GM12878 (cell line): Measurements from ENCODE around the gene FOXJ1. TPM values are rescaled to one million over a fixed set of nuclear protein-coding genes. Genes with fewer than 3 reads are reported as not detected.
A peak's percentile ranks its signal among the peaks of the same experiment; 100 is the strongest.

Source experiments
- ATAC-seq: fragments of 200-7000 bp; cut with Tn5 transposase; 3 replicates; pipeline ENCODE4 v1.9.1; 2020; ENCODE audit warnings: mild to moderate bottlenecking, moderate library complexity
- BruUV-seq: library from RNA; stranded (reverse); fragments of 400-500 nt; replicated peaks from 2 replicates; lab custom pipeline; 2021; lab: Mats Ljungman, UMichigan
- CTCF ChIA-PET: fragments of 300-600 bp; sonication (Branson Sonifier 250); formaldehyde crosslinking; extraction: SDS; loops from one replicate; lab custom pipeline; 2021; ENCODE audit warnings: inconsistent platforms; lab: Yijun Ruan, JAX
- POLR2A ChIA-PET: fragments of 350-600 bp; formaldehyde crosslinking; extraction: SDS; loops from one replicate; lab custom pipeline; 2021; ENCODE audit warnings: inconsistent platforms; lab: Charles Lee
- RAD21 ChIA-PET: fragments of 300-600 bp; sonication (Branson Sonifier 250); formaldehyde crosslinking; loops from one replicate; lab custom pipeline; 2023; ENCODE audit warnings: antibody characterized with exemption; ENCODE audit not compliant: unreplicated experiment; lab: Charles Lee
- SMC1A ChIA-PET: fragments of 300-600 bp; sonication (Branson Sonifier 250); formaldehyde crosslinking; loops from one replicate; lab custom pipeline; 2023; ENCODE audit not compliant: unreplicated experiment, uncharacterized antibody; lab: Charles Lee
- DNase-seq: peaks from one replicate; pipeline ENCODE4 v3.0.0-alpha.2; 2011; ENCODE audit warnings: low read depth, low spot score
- FAIRE-seq: peaks from 3 replicates; lab custom pipeline; 2011; peaks lifted over from hg19 to GRCh38; lab: Jason Lieb, UNC
- H2AFZ ChIP-seq: 2 replicates; pipeline ENCODE4 v1.6.0; 2011; ENCODE audit warnings: low read depth, low read length, control low read depth; ENCODE audit not compliant: control insufficient read depth
- H3K27ac ChIP-seq: 2 replicates; pipeline ENCODE4 v1.5.1; 2011; ENCODE audit warnings: control low read depth; ENCODE audit not compliant: control insufficient read depth, insufficient read depth
- H3K27me3 ChIP-seq, 2 experiments: replicated peaks in 1 of 2; 2 replicates each; pipeline versions ENCODE4 v1.6.0 to v1.6.1; 2011; ENCODE audit warnings: low read length in 1 of 2; ENCODE audit not compliant: control insufficient read depth in 2 of 2, insufficient read depth in 2 of 2
- H3K36me3 ChIP-seq, 2 experiments: 2 replicates each; pipeline ENCODE4 v1.5.1; 2011; ENCODE audit warnings: low read length in 1 of 2; ENCODE audit not compliant: control insufficient read depth in 2 of 2, insufficient read depth in 2 of 2
- H3K4me1 ChIP-seq: 2 replicates; pipeline ENCODE4 v1.6.1; 2011; ENCODE audit warnings: mild to moderate bottlenecking, low read length, moderate library complexity, mixed read lengths; ENCODE audit not compliant: control insufficient read depth, insufficient read depth
- H3K4me2 ChIP-seq: 2 replicates; pipeline ENCODE4 v1.6.0; 2011; ENCODE audit warnings: control low read depth; ENCODE audit not compliant: control insufficient read depth, insufficient read depth
- H3K4me3 ChIP-seq: fragments of 200-600 bp; sonication (generic); 2 replicates; pipeline ENCODE4 v1.5.1; 2016
- H3K79me2 ChIP-seq: 2 replicates; pipeline ENCODE4 v1.6.0; 2011; ENCODE audit warnings: low read length; ENCODE audit not compliant: control insufficient read depth, insufficient read depth
- H3K9ac ChIP-seq: 2 replicates; pipeline ENCODE4 v1.8.0; 2011; ENCODE audit warnings: low read length, control low read depth, mixed read lengths; ENCODE audit not compliant: control insufficient read depth, insufficient read depth
- H3K9me3 ChIP-seq: replicated peaks from 3 replicates; pipeline ENCODE4 v1.5.1; 2011; ENCODE audit warnings: mild to moderate bottlenecking, low read length; ENCODE audit not compliant: control insufficient read depth, insufficient read depth
- H4K20me1 ChIP-seq: 2 replicates; pipeline ENCODE4 v1.6.0; 2011; ENCODE audit not compliant: control insufficient read depth, insufficient read depth
- CBX3 ChIP-seq: fragments of 200-600 bp; sonication (generic); IDR thresholded peaks from 2 replicates; pipeline ENCODE4 v1.6.1; 2016; ENCODE audit warnings: low read depth, borderline replicate concordance
- EED ChIP-seq: sonication (generic); IDR thresholded peaks from 2 replicates; pipeline ENCODE4 v1.6.1; 2016; ENCODE audit warnings: antibody characterized with exemption, low read depth
- EGR1 ChIP-seq, 2 experiments: IDR thresholded peaks; 1 replicate in 1 of 2; 2 replicates in 1 of 2; pipeline ENCODE4 v1.6.1; 2011 to 2012; ENCODE audit warnings: low read depth in 2 of 2, low read length in 2 of 2, borderline replicate concordance in 1 of 2, mild to moderate bottlenecking in 1 of 2, moderate library complexity in 1 of 2
- ESRRA ChIP-seq: IDR thresholded peaks from 2 replicates; pipeline ENCODE4 v1.6.1; 2012; ENCODE audit warnings: mild to moderate bottlenecking, low read length, improper control_type of control experiment
- TARDBP ChIP-seq: IDR thresholded peaks from 2 replicates; pipeline ENCODE4 v1.6.1; 2016; ENCODE audit warnings: borderline replicate concordance
- TCF12 ChIP-seq: IDR thresholded peaks from 2 replicates; pipeline ENCODE4 v1.6.1; 2011; ENCODE audit warnings: low read depth, mild to moderate bottlenecking, low read length
- WGBS: methylation state at CpG from one replicate; pipeline ENCODE4 v1.1.6; 2016; ENCODE audit warnings: low lambda C conversion rate; ENCODE audit not compliant: insufficient replicate concordance, insufficient coverage; ENCODE audit errors: missing lambda C conversion rate; 5-methylcytosine and 5-hydroxymethylcytosine counted together
- in situ Hi-C: fragments of 300-500 bp; cut with MboI; formaldehyde crosslinking; loops from 9 replicates; pipeline ENCODE4 v1.14.3; 2018; ENCODE audit warnings: mixed read lengths
- intact Hi-C: fragments of 100-400 bp; cut with micrococcal nuclease; formaldehyde crosslinking; loops from one replicate; pipeline ENCODE4 v1.14.2; 2022; ENCODE audit not compliant: unreplicated experiment
- polyA plus RNA-seq, 11 experiments: library from polyadenylated mRNA; depleted of rRNA in 4 of 11; unstranded in 6 of 11; stranded (reverse) in 5 of 11; fragments of >200 nt; fragmentation: Nextera tagmentation in 4 of 11; fragmentation: Illumina TruSeq in 1 of 11; extraction: Ambion mirVana in 4 of 11; extraction: Trizol in 1 of 11; gene quantifications; 1 replicate in 1 of 11; 2 replicates in 10 of 11; pipeline versions ENCODE4 v1.2.1 to v1.2.3, GENCODE V29; 2011 to 2016; ENCODE audit warnings: inconsistent platforms in 2 of 11, missing spikeins in 2 of 11, low read depth in 1 of 11
- total RNA-seq, 4 experiments: library from RNA; depleted of rRNA in 3 of 4; stranded (reverse); fragments of >200 nt in 3 of 4; fragmentation: Illumina TruSeq in 1 of 4; extraction: Trizol in 1 of 4; gene quantifications; 2 replicates each; pipeline versions ENCODE4 v1.2.1 to v1.2.3, GENCODE V29; 2013 to 2021
- TF ChIP-seq, protein P1 (sequence below): IDR thresholded peaks from 2 replicates; pipeline ENCODE4 v1.6.1; 2011; ENCODE audit warnings: borderline replicate concordance, low read depth, mild to moderate bottlenecking, moderate library complexity, mixed read lengths, low read length; ENCODE audit not compliant: insufficient read depth; ENCODE audit errors: extremely low read length
- TF ChIP-seq, protein P2 (sequence below): fragments of 450-650 bp; IDR thresholded peaks from 2 replicates; pipeline ENCODE4 v1.6.1; 2017; ENCODE audit warnings: mild to moderate bottlenecking, moderate library complexity

The FOXJ1 gene
- total and polyA plus RNA-seq, 10 of the 15 experiments (the other 5 are each of a cell fraction or from before 2014, with no cell fraction given): not detected

DNA sequence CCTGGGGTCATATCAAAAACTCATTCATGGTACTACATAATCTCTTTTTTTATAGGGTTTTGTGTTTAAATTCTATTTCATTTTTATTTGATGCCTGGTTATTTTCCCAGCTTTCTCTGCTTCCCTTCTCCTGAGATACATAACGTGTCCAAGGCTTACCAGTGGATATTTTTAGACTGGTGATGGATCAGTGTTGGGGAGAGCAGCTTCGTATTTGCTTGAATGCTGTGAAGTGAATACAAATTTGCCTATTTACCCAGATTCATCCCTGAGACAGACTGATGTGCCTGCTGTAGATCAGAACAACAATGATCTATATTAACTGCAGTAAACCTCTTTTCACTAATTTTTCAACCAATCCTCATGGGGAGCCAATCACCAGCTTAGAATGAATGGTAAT lies 43.2 kb upstream of the FOXJ1 start:
- in situ Hi-C loops (no loop called here), intact Hi-C loops (no loop called here)
- Histone ChIP-seq H2AFZ (peak overlapping the region; percentile 88), H3K9ac (no peak overlapping the region; the same call in 1 of the 2 replicates), H3K27me3 (no peaks in the 10 kb centered on the region), H3K4me2 (peak overlapping the region; percentile 100), H3K4me3 (no peak overlapping the region), H3K27ac (peak overlapping the region; percentile 93), H3K9me3 (no peaks in the 10 kb centered on the region), H3K4me1 (peaks cover 46% of the 10 kb centered on the region), H4K20me1 (no peaks in the 10 kb centered on the region), H3K36me3 (no peaks in the 10 kb centered on the region), H3K79me2 (no peaks in the 10 kb centered on the region)
- peak; percentile 56 for FAIRE-seq
- ATAC-seq: no peak
- DNase-seq: no peak
- RAD21 ChIA-PET: interaction anchor here (0.7 to 17.4 kb wide), 8 partner anchors 54 to 114 kb away, joined by 3 to 419 read pairs (median 16); partner anchors contain the start of gene UBALD2
- BruUV-seq: no TSS peak
- SMC1A ChIA-PET: interaction anchor here (0.8 to 12.7 kb wide), 15 partner anchors 8 to 95 kb away, joined by 3 to 152 read pairs (median 7); partner anchors contain the start of gene UBALD2
- 41% methylated on average over 2 of the region's 2 CpGs for WGBS
- TF ChIP-seq, protein P1, sequence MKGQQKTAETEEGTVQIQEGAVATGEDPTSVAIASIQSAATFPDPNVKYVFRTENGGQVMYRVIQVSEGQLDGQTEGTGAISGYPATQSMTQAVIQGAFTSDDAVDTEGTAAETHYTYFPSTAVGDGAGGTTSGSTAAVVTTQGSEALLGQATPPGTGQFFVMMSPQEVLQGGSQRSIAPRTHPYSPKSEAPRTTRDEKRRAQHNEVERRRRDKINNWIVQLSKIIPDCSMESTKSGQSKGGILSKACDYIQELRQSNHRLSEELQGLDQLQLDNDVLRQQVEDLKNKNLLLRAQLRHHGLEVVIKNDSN: no peak
- TF ChIP-seq ESRRA: no peak
- CTCF ChIA-PET: interaction anchor here (0.6 to 12.6 kb wide), 12 partner anchors 8 to 97 kb away, joined by 3 to 162 read pairs (median 12); partner anchors contain the start of gene UBALD2
- POLR2A ChIA-PET: interaction anchor here (0.6 to 16.8 kb wide), 3 partner anchors 49 to 578 kb away, joined by 4 to 427 read pairs (median 6); partner anchors contain the start of gene UBALD2

DNA sequence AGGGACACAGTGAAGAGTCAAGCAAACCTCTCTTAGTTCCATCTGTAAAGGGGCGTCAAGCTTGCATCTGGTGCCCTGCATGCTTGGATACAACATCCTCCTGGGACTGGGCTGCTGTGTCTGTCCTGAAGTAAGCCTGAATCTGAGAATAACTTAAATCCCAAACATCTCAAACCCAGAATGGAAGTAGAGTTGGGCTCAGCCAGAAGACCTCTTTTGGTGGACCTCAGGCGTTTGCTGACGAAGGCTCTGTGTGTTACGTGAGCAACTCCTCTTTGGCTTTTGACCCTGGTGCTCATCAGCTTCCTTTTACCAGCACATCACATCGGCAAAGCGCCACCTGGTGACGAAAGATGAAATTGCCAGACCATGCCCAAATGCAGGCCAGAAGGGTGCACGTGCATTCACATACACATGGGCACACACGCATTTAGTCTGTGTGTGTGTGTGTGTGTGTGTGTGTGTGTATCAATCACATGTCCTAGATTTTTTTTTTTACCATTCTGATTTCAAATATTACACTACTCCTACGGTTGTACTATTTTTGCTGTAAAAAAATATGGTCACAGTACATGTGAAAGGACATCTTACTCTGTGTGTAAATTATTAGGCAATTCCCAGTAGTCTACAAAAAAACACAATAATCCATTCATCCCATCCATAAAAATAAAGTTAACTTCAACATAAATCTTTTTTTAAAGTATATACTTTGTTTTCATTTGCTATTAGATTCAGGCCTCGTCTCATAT lies 41.1 kb upstream of the FOXJ1 start:
- no peak overlapping the region for H3K9ac ChIP-seq
- H3K9me3 ChIP-seq: no peaks in the 10 kb centered on the region; the same call in 2 of the 3 replicates
- ATAC-seq (peak; percentile 83), DNase-seq (peak; percentile 94), FAIRE-seq (peak; percentile 98)
- no TSS peak for BruUV-seq
- ChIA-PET CTCF (interaction anchor here (0.6 to 12.6 kb wide), 30 partner anchors 9 to 581 kb away, joined by 3 to 162 read pairs (median 5); partner anchors contain the start of gene UBALD2), SMC1A (interaction anchor here (0.6 to 12.7 kb wide), 17 partner anchors 8 to 97 kb away, joined by 3 to 152 read pairs (median 7); partner anchors contain the start of gene UBALD2), POLR2A (interaction anchor here (0.6 to 16.8 kb wide), 5 partner anchors 18 to 311 kb away, joined by 3 to 427 read pairs (median 6); partner anchors contain the start of gene UBALD2), RAD21 (interaction anchor here (0.6 to 17.4 kb wide), 10 partner anchors 10 to 171 kb away, joined by 3 to 419 read pairs (median 7); partner anchors contain the start of gene UBALD2)
- 19% methylated on average over 11 of the region's 11 CpGs for WGBS
- H3K27ac ChIP-seq: peak overlapping the region; percentile 24; the same call in 1 of the 2 replicates
- H3K79me2 ChIP-seq: no peaks in the 10 kb centered on the region
- no peaks in the 10 kb centered on the region for H3K36me3 ChIP-seq
- intact Hi-C loops: loop anchor here (1.0 kb wide), 2 partner anchors 61 to 97 kb away; no protein-coding TSS in a partner anchor
- in situ Hi-C loops: no loop called here
- peak overlapping the region; percentile 38 for H3K4me2 ChIP-seq
- H3K4me1 ChIP-seq: peaks cover 30% of the 10 kb centered on the region
- no peaks in the 10 kb centered on the region for H3K27me3 ChIP-seq
- no peak overlapping the region for H3K4me3 ChIP-seq
- no peaks in the 10 kb centered on the region for H4K20me1 ChIP-seq
- peak overlapping the region; percentile 98 for H2AFZ ChIP-seq
- TF ChIP-seq EGR1 (IDR thresholded peaks at IDR 0.05; ENCODE audit: borderline replicate concordance in 1 of 2, low read depth in 2 of 2, low read length in 2 of 2): no peak
- TF ChIP-seq TARDBP: no peak
- no peak for TF ChIP-seq CBX3
- TF ChIP-seq TCF12: peak; percentile 15; the same call in 1 of the 2 replicates
- TF ChIP-seq, protein P2, sequence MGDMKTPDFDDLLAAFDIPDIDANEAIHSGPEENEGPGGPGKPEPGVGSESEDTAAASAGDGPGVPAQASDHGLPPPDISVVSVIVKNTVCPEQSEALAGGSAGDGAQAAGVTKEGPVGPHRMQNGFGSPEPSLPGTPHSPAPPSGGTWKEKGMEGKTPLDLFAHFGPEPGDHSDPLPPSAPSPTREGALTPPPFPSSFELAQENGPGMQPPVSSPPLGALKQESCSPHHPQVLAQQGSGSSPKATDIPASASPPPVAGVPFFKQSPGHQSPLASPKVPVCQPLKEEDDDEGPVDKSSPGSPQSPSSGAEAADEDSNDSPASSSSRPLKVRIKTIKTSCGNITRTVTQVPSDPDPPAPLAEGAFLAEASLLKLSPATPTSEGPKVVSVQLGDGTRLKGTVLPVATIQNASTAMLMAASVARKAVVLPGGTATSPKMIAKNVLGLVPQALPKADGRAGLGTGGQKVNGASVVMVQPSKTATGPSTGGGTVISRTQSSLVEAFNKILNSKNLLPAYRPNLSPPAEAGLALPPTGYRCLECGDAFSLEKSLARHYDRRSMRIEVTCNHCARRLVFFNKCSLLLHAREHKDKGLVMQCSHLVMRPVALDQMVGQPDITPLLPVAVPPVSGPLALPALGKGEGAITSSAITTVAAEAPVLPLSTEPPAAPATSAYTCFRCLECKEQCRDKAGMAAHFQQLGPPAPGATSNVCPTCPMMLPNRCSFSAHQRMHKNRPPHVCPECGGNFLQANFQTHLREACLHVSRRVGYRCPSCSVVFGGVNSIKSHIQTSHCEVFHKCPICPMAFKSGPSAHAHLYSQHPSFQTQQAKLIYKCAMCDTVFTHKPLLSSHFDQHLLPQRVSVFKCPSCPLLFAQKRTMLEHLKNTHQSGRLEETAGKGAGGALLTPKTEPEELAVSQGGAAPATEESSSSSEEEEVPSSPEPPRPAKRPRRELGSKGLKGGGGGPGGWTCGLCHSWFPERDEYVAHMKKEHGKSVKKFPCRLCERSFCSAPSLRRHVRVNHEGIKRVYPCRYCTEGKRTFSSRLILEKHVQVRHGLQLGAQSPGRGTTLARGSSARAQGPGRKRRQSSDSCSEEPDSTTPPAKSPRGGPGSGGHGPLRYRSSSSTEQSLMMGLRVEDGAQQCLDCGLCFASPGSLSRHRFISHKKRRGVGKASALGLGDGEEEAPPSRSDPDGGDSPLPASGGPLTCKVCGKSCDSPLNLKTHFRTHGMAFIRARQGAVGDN: peak; percentile 94
- TF ChIP-seq EED: no peak
